Transverse colon (tissue), 4 donors: ENCODE measurements around the gene ZNF768. TPM values are rescaled to one million over a fixed set of nuclear protein-coding genes. Genes with fewer than 3 reads are reported as not detected.

Experiments used
- DNase-seq: peaks from one replicate; pipeline ENCODE4 v3.0.0-alpha.2; 2019
- H3K27ac ChIP-seq, 4 donors: fragments of 200-600 bp; sonication (generic); 2 replicates each; pipeline ENCODE4 v1.5.1; 2016 to 2018; ENCODE audit warnings: inconsistent platforms in 4 of 4
- H3K27me3 ChIP-seq: fragments of 200-600 bp; sonication (generic); 2 replicates; pipeline ENCODE4 v1.5.1; 2017; ENCODE audit warnings: inconsistent platforms
- H3K36me3 ChIP-seq, 4 donors: fragments of 200-600 bp; sonication (generic); 2 replicates each; pipeline ENCODE4 v1.5.1; 2017 to 2019; ENCODE audit warnings: inconsistent platforms in 4 of 4
- H3K4me1 ChIP-seq, 4 donors: fragments of 200-600 bp; sonication (generic); 2 replicates each; pipeline ENCODE4 v1.5.1; 2017 to 2020; ENCODE audit warnings: inconsistent platforms in 4 of 4
- H3K4me3 ChIP-seq, 4 donors: fragments of 200-600 bp; sonication (generic); 1 replicate in 1 of 4; 2 replicates in 3 of 4; pipeline versions ENCODE4 v1.5.1 to v1.6.1; 2017 to 2019; ENCODE audit warnings: inconsistent platforms in 4 of 4
- H3K9me3 ChIP-seq, 2 donors: fragments of 200-600 bp; sonication (generic); 2 replicates each; pipeline ENCODE4 v1.5.1; 2017 to 2019; ENCODE audit warnings: inconsistent platforms in 2 of 2
- CTCF ChIP-seq, 5 experiments: fragments of 200-600 bp in 3 of 5; fragments of 450-650 bp in 2 of 5; sonication (generic) in 3 of 5; IDR thresholded peaks; 1 replicate in 2 of 5; 2 replicates in 3 of 5; pipeline ENCODE4 v1.5.1; 2016 to 2017; ENCODE audit warnings: antibody characterized with exemption in 5 of 5, inconsistent platforms in 3 of 5, mild to moderate bottlenecking in 2 of 5, moderate library complexity in 1 of 5
- EP300 ChIP-seq: sonication (generic); formaldehyde crosslinking; IDR thresholded peaks from one replicate; pipeline ENCODE4 v1.6.1; 2017; ENCODE audit warnings: antibody characterized with exemption, low read depth
- POLR2A ChIP-seq: fragments of 450-650 bp; IDR thresholded peaks from one replicate; pipeline ENCODE4 v1.6.1; 2016; ENCODE audit warnings: antibody characterized with exemption, mild to moderate bottlenecking, moderate library complexity
- POLR2AphosphoS5 ChIP-seq, 3 donors: sonication (generic); formaldehyde crosslinking; IDR thresholded peaks; one replicate each; pipeline ENCODE4 v1.6.1; 2016; ENCODE audit warnings: antibody characterized with exemption in 3 of 3
- WGBS, 2 donors: methylation state at CpG; one replicate each; pipeline ENCODE4 v1.1.5; 2018; ENCODE audit warnings: low coverage in 1 of 2; 5-methylcytosine and 5-hydroxymethylcytosine counted together
- in situ Hi-C, 4 donors: fragments of 200-750 bp; cut with MboI; loops; one replicate each; pipeline versions ENCODE4 v1.15.0 to v1.15.1; 2017; ENCODE audit warnings: low sequenced_read_pairs in 3 of 4, low pct_ligation_motif_present in 1 of 4, low pct_unique_long_range_greater_than_20kb in 1 of 4
- intact Hi-C: fragments of 100-400 bp; cut with DNase I; formaldehyde crosslinking; loops from one replicate; pipeline ENCODE4 v1.15.1; 2023; ENCODE audit warnings: low total_unique reads
- total RNA-seq, 4 donors: library from RNA; depleted of rRNA; stranded (reverse); fragments of >200 nt; gene quantifications; one replicate each; pipeline ENCODE4 v1.1.0, GENCODE V29; 2016

The ZNF768 gene
- 100 to 1,000 TPM in 1 of 4 donors, 10 to 100 TPM in 3; 54.7 to 116 (median 74.9) TPM for total RNA-seq

GRCh38 chr16:30526137-30526822 lies at the start of gene ZNF768:
ZNF768 (minus strand) TSS chr16:30526566; CDS start chr16:30526413, 153 bp downstream.
- intact Hi-C loops = loop anchor here (10.0 kb wide), 1 partner anchor 81 kb away; the partner anchor contains the start of gene SEPHS2
- peak; percentile 46 for DNase-seq
- in situ Hi-C loops = loop anchor here in 2 of 4 donors (10.0 kb wide), 2 partner anchors 81 to 91 kb away; partner anchors contain the start of genes DCTPP1 (in 1 of the 2) and SEPHS2 (in 1 of the 2)
- WGBS, 2 donors = 12% methylated on average over 10 of the region's 73 CpGs; no CpG with 5 or more reads in 1 of the 2 donors
- Histone ChIP-seq H3K4me3 (peak within 1 kb of the TSS; percentile 75 to 93 (median 84)), H3K9me3 (no peaks in the 10 kb centered on the region), H3K27me3 (no peaks in the 10 kb centered on the region), H3K4me1 (peaks cover 14 to 46% (median 22%) of the 10 kb centered on the region in 4 donors), H3K27ac (peak within 1 kb of the TSS; percentile 97 to 99 (median 99)), H3K36me3 (peaks cover 0 to under 1% (median 0%) of the 10 kb centered on the region in 4 donors)
- peak; percentile 32 for TF ChIP-seq POLR2A
- TF ChIP-seq EP300 = no peak

GRCh38 chr16:30574678-30575077 lies 48.3 kb upstream of the ZNF768 start:
- 40 to 59% methylated on average over 1 of the region's 1 CpG for WGBS, 2 donors
- peaks cover 12 to 24% (median 17%) of the 10 kb centered on the region in 4 donors for H3K4me1 ChIP-seq
- DNase-seq = no peak
- no peak for TF ChIP-seq POLR2AphosphoS5 (IDR thresholded peaks at IDR 0.05)
- in situ Hi-C loops = loop anchor here in 2 of 4 donors (10.0 to 25.0 kb wide), 2 partner anchors 60 to 137 kb away; partner anchors contain the start of genes DCTPP1 (in 1 of the 2) and SEPHS2 (in 1 of the 2)
- no peak overlapping the region for H3K27ac ChIP-seq
- intact Hi-C loops = loop anchor here (10.0 kb wide), 1 partner anchor 50 kb away; no protein-coding TSS in a partner anchor
- no peak overlapping the region for H3K4me3 ChIP-seq
- peaks cover 0 to 5% (median 0%) of the 10 kb centered on the region in 4 donors for H3K36me3 ChIP-seq
- no peaks in the 10 kb centered on the region for H3K9me3 ChIP-seq
- H3K27me3 ChIP-seq = no peaks in the 10 kb centered on the region

DNA sequence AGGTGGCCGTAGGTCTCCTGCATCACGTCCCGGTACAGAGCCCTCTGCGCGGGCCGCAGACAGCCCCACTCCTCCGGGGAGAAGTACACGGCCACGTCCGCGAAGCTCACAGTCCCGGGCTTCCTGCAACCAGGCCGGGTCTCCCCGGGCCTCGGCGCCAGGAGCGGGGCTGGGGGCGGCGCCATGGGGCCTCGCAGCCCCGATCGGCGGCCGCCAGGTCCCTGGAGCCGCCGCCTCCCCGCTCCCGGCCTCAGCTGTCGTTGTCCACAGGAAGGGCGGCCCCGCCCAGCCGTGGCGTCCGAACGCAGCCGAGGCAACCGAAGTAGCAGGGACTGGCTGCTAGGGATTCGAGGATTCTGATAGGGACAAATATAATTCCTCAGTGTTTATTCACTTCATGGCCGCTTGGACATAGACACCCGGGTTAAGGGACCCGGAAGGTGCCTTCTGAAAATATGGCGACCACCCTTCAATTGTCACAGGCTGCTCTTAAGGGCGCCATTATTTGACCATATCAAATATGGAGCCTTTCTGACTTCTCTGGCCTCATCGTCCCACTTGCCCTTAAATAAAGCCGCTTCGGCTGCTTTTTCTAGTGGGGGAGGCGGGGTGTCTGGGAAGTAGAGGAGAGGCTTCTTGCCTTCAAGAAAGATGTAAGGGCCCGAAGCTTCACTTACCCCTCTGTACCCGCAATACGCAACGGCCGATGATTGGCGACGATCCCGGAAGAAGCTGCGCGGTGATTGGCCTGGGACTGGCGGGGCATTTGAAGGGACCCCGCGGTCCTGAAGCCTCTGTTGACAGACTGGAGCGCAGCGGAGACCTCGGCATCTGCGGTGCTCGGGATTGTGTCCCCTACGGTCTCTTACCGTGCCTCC lies 45.3 kb upstream of the ZNF768 start, which contains the start of gene ZNF688:
Gene ZNF688, minus strand, starts transcription at position 270 of the 878 bp plus-strand sequence. Its CDS starts 85 bp downstream, at position 185.
- no peaks in the 10 kb centered on the region for H3K9me3 ChIP-seq
- peak within 1 kb of the TSS; percentile 99 to 100 (median 99) for H3K27ac ChIP-seq
- peak within 1 kb of the TSS; percentile 81 to 92 (median 82) for H3K4me3 ChIP-seq
- intact Hi-C loops (loop anchor here (10.0 kb wide), 1 partner anchor 53 kb away; no protein-coding TSS in a partner anchor), in situ Hi-C loops (loop anchor here in 2 of 4 donors (10.0 to 25.0 kb wide), 2 partner anchors 63 to 134 kb away; partner anchors contain the start of genes DCTPP1 (in 1 of the 2) and SEPHS2 (in 1 of the 2))
- DNase-seq = peak; percentile 96
- no peaks in the 10 kb centered on the region for H3K36me3 ChIP-seq
- no peaks in the 10 kb centered on the region for H3K27me3 ChIP-seq
- 0% methylated on average over 61 of the region's 67 CpGs; no CpG with 5 or more reads in 1 of the 2 donors for WGBS, 2 donors
- TF ChIP-seq POLR2AphosphoS5 (IDR thresholded peaks at IDR 0.05) (peak; percentile 66 to 84 (median 73)), CTCF (IDR thresholded peaks at IDR 0.05) (peak in 1 of 5 experiments; percentile 39), POLR2A (peak; percentile 74), EP300 (no peak)
- peaks cover 12 to 34% (median 24%) of the 10 kb centered on the region in 4 donors for H3K4me1 ChIP-seq

GRCh38 chr16:30570636-30571444 lies 44.5 kb upstream of the ZNF768 start:
- Histone ChIP-seq H3K4me3 (peak overlapping the region; percentile 81 to 92 (median 82)), H3K36me3 (no peaks in the 10 kb centered on the region), H3K9me3 (no peaks in the 10 kb centered on the region), H3K27me3 (no peaks in the 10 kb centered on the region), H3K4me1 (peaks cover 12 to 34% (median 24%) of the 10 kb centered on the region in 4 donors), H3K27ac (peak overlapping the region; percentile 99 to 100 (median 99))
- WGBS, 2 donors = 7 to 67% methylated on average over 1 to 22 of the region's 22 CpGs
- DNase-seq = no peak
- no peak for TF ChIP-seq EP300
- peak in 1 of 3 donors; percentile 16 for TF ChIP-seq POLR2AphosphoS5 (IDR thresholded peaks at IDR 0.05)
- no peak for TF ChIP-seq CTCF (IDR thresholded peaks at IDR 0.05)
- no peak for TF ChIP-seq POLR2A
- in situ Hi-C loops = loop anchor here in 2 of 4 donors (10.0 to 25.0 kb wide), 2 partner anchors 64 to 134 kb away; partner anchors contain the start of genes DCTPP1 (in 1 of the 2) and SEPHS2 (in 1 of the 2)
- intact Hi-C loops = loop anchor here (10.0 kb wide), 1 partner anchor 54 kb away; no protein-coding TSS in a partner anchor
